PFSK-1 (cell line): ENCODE measurements around the gene KCNJ2.

Experiments
- FOXP2 ChIP-seq: optimal IDR thresholded peaks from 2 replicates; pipeline ENCODE3; 2011; ENCODE audit warnings: borderline replicate concordance, control low read depth, inconsistent platforms; ENCODE audit not compliant: insufficient read depth; ENCODE audit errors: extremely low read length, extremely low read depth
- POLR2AphosphoS5 ChIP-seq: IDR thresholded peaks from 2 replicates; pipeline ENCODE4 v1.6.1; 2012; ENCODE audit warnings: low read depth, mild to moderate bottlenecking, control low read depth, low read length, moderate library complexity
- REST ChIP-seq, 2 experiments: IDR thresholded peaks; 2 replicates each; pipeline versions ENCODE4 v1.6.1 to v1.8.0; 2011 to 2012; ENCODE audit warnings: low read depth in 2 of 2, low read length in 2 of 2, control low read depth in 1 of 2, inconsistent platforms in 1 of 2, mild to moderate bottlenecking in 1 of 2, moderate library complexity in 1 of 2; ENCODE audit not compliant: insufficient read depth in 1 of 2
- SIN3A ChIP-seq: IDR thresholded peaks from 2 replicates; pipeline ENCODE4 v1.6.1; 2012; ENCODE audit warnings: mild to moderate bottlenecking, low read length, moderate library complexity, borderline replicate concordance; ENCODE audit not compliant: insufficient read depth
- TAF1 ChIP-seq: IDR thresholded peaks from 2 replicates; pipeline ENCODE4 v1.6.1; 2012; ENCODE audit warnings: low read length, control low read depth, borderline replicate concordance; ENCODE audit not compliant: insufficient read depth

Gene KCNJ2

GRCh38 chr17:70225276-70225675 lies 55.9 kb downstream of the KCNJ2 start:
- no peak for TF ChIP-seq POLR2AphosphoS5
- no peak for TF ChIP-seq REST (IDR thresholded peaks at IDR 0.05; ENCODE audit: insufficient read depth in 1 of 2, low read depth in 2 of 2, low read length in 2 of 2)
- no peak for TF ChIP-seq FOXP2
- no peak for TF ChIP-seq SIN3A
- TF ChIP-seq TAF1, result no peak
